KMS-11 (cell line): Measurements from ENCODE around the gene MUL1.

Experiments used
- H2AFZ ChIP-seq: fragments of 200-600 bp; sonication (generic); 2 replicates; pipeline ENCODE4 v1.6.1; 2016; ENCODE audit warnings: antibody characterized with exemption, mixed run types, low read depth
- H3K27ac ChIP-seq: fragments of 200-600 bp; sonication (generic); 2 replicates; pipeline ENCODE4 v1.6.1; 2016; ENCODE audit warnings: mild to moderate bottlenecking, mixed run types
- H3K27me3 ChIP-seq: fragments of 200-600 bp; sonication (generic); 2 replicates; pipeline ENCODE4 v1.6.1; 2017; ENCODE audit warnings: mild to moderate bottlenecking, low read depth, mixed run types, moderate library complexity; ENCODE audit not compliant: insufficient read depth
- H3K36me3 ChIP-seq: fragments of 200-600 bp; sonication (generic); 2 replicates; pipeline ENCODE4 v1.6.1; 2017; ENCODE audit warnings: mild to moderate bottlenecking, mixed run types; ENCODE audit not compliant: insufficient read depth
- H3K4me1 ChIP-seq: fragments of 200-600 bp; sonication (generic); 2 replicates; pipeline ENCODE4 v1.6.1; 2016; ENCODE audit warnings: mild to moderate bottlenecking, low read depth, mixed run types; ENCODE audit not compliant: poor library complexity, severe bottlenecking
- H3K4me2 ChIP-seq: fragments of 200-600 bp; sonication (generic); 2 replicates; pipeline ENCODE4 v1.7.0; 2016; ENCODE audit warnings: mild to moderate bottlenecking, mixed run types
- H3K4me3 ChIP-seq: fragments of 200-600 bp; sonication (generic); IDR thresholded peaks from 2 replicates; pipeline ENCODE4 v1.6.1; 2017; ENCODE audit warnings: low read depth, low read length, mixed read lengths; ENCODE audit not compliant: insufficient read depth
- H3K79me2 ChIP-seq: fragments of 200-600 bp; sonication (generic); 2 replicates; pipeline ENCODE4 v1.6.1; 2016; ENCODE audit warnings: low read depth, mixed run types; ENCODE audit not compliant: insufficient read depth
- H3K9ac ChIP-seq: fragments of 200-600 bp; sonication (generic); 2 replicates; pipeline ENCODE4 v1.6.1; 2016; ENCODE audit warnings: mild to moderate bottlenecking, mixed run types
- H4K20me1 ChIP-seq: fragments of 200-600 bp; sonication (generic); 2 replicates; pipeline ENCODE4 v1.6.1; 2016; ENCODE audit warnings: mild to moderate bottlenecking, mixed run types; ENCODE audit not compliant: insufficient read depth
- TF ChIP-seq, protein P1 (sequence below): fragments of 200-600 bp; sonication (generic); conservative IDR thresholded peaks from 2 replicates; pipeline ENCODE4 v1.6.1; 2017; ENCODE audit warnings: low read depth, mild to moderate bottlenecking, antibody characterized with exemption, low read length, moderate library complexity, mixed read lengths

The MUL1 gene

GRCh38 chr1:20495661-20496060 is 12.3 kb downstream of the MUL1 start:
- Histone ChIP-seq H3K27me3 (peaks cover 15% of the 10 kb centered on the region; the same call in 1 of the 2 replicates), H3K4me2 (no peak overlapping the region), H3K79me2 (no peaks in the 10 kb centered on the region), H2AFZ (no peak overlapping the region), H3K4me3 (no peak overlapping the region), H3K4me1 (no peaks in the 10 kb centered on the region), H3K27ac (no peak overlapping the region), H4K20me1 (no peaks in the 10 kb centered on the region), H3K36me3 (no peaks in the 10 kb centered on the region), H3K9ac (no peak overlapping the region)
- TF ChIP-seq, protein P1, sequence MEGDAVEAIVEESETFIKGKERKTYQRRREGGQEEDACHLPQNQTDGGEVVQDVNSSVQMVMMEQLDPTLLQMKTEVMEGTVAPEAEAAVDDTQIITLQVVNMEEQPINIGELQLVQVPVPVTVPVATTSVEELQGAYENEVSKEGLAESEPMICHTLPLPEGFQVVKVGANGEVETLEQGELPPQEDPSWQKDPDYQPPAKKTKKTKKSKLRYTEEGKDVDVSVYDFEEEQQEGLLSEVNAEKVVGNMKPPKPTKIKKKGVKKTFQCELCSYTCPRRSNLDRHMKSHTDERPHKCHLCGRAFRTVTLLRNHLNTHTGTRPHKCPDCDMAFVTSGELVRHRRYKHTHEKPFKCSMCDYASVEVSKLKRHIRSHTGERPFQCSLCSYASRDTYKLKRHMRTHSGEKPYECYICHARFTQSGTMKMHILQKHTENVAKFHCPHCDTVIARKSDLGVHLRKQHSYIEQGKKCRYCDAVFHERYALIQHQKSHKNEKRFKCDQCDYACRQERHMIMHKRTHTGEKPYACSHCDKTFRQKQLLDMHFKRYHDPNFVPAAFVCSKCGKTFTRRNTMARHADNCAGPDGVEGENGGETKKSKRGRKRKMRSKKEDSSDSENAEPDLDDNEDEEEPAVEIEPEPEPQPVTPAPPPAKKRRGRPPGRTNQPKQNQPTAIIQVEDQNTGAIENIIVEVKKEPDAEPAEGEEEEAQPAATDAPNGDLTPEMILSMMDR: no peak

DNA sequence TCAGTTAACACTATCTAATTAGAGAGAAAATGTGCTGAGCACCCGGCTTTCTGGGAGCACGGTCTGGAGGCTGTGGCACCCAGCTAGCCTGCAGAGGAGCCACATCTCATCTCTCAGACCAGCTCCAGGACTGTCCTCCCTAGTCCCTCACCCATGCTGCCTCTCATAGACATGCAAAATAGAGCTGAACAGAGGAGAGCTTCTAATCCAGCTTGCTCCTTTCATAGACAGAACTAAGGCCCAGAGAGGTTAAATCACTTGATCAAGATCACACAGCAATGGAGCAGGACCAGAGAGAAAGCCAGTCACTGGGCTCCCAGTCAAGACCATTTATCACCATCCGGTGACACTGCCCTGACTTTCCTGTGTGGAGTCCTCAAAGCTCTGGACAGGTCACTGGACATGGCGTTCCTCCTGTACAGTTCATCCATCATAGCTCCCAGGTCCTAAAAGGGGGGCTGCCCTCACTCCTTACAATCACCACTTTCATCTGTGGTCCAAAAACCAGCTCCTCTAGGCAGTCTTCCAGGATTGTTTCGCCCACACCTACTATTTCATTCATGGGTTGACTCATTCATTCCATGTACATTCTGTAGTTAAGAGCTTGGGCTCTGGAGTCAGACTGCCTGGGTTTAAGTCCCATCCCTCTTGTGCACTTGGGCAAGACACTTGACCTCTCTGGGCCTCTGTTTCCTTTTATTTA is 13.2 kb downstream of the MUL1 start:
- no peak overlapping the region for H3K9ac ChIP-seq
- no peak overlapping the region for H3K4me3 ChIP-seq
- TF ChIP-seq, protein P1: no peak
- H3K4me1 ChIP-seq: no peaks in the 10 kb centered on the region
- peak overlapping the region; percentile 81 for H2AFZ ChIP-seq
- H3K79me2 ChIP-seq: no peaks in the 10 kb centered on the region
- peaks cover 19% of the 10 kb centered on the region; the same call in 1 of the 2 replicates for H3K27me3 ChIP-seq
- no peaks in the 10 kb centered on the region for H3K36me3 ChIP-seq
- no peak overlapping the region for H3K4me2 ChIP-seq
- no peak overlapping the region for H3K27ac ChIP-seq
- H4K20me1 ChIP-seq: no peaks in the 10 kb centered on the region

DNA sequence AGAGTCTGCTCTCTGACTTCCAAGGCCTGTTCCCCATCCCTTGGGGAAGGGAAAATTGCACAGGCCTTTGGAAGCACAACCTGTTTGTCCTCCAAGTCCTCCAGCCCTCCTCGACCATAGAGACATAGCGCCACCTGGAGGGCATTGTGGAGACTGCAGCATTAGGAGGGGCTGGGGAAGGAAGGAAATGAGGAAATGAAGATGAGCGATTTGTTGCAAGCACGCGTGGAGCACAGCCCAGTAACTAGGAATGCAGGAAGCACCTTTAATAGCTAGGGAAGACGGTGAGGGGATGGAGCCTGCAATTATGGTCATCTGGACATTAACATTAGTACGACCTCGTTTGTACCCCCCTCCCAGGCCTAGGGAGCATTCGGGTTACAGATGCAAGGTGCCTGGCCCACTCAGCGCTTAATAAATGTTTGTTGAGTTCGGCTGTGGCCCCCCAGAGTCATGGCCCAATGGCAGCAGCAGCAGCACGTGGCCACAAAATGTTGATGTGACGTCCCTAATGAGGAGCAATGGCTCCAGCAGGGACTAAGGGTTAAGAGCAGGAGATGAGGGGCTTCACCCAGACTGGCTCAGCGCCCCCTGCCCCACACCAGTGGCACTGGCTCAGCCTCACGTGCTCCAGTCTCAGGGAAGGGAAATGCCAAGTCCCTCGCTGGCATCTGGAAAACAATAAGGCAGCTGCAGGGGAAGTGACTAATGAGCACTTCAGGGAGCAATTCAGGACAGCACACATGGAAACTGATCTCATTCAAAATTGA is 13.9 kb downstream of the MUL1 start:
- Histone ChIP-seq H3K79me2 (no peaks in the 10 kb centered on the region), H2AFZ (peak overlapping the region; percentile 81), H3K27me3 (peaks cover 25% of the 10 kb centered on the region; the same call in 1 of the 2 replicates), H3K9ac (no peak overlapping the region), H3K4me3 (no peak overlapping the region), H3K27ac (no peak overlapping the region), H3K36me3 (no peaks in the 10 kb centered on the region), H3K4me2 (peak overlapping the region; percentile 57), H3K4me1 (no peaks in the 10 kb centered on the region), H4K20me1 (no peaks in the 10 kb centered on the region)
- TF ChIP-seq, protein P1: peak; percentile 94

DNA sequence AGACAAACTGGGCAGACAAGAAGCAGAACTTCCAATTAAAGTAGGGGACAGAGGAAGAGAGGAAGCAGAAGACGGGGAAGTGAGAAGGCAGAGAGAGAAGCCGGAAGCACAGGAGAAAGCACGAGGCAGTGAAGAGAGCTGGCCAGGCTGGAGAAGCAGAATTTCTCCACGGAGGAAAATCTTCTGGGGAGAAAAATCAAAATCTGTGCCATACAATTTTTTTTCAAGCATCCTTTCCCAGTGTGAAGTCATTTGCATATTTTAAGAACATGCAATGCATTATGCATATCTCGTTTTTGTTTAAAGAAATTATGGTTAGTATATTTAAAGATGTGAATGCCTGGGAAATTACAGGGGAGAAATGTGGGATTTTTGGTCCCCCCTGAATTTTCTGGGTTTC is 14.6 kb downstream of the MUL1 start:
- Histone ChIP-seq H3K4me3 (no peak overlapping the region), H4K20me1 (no peaks in the 10 kb centered on the region), H3K36me3 (no peaks in the 10 kb centered on the region), H3K4me1 (no peaks in the 10 kb centered on the region), H3K9ac (no peak overlapping the region), H3K27me3 (peaks cover 32% of the 10 kb centered on the region; the same call in 1 of the 2 replicates), H3K27ac (no peak overlapping the region), H3K79me2 (no peaks in the 10 kb centered on the region), H2AFZ (no peak overlapping the region), H3K4me2 (no peak overlapping the region)
- TF ChIP-seq, protein P1: no peak
